Endodermal cell (in vitro differentiated cells): Measurements from ENCODE around the gene SYNGR1. TPM values are rescaled to one million over a fixed set of nuclear protein-coding genes. Genes with fewer than 3 reads are reported as not detected.

Source experiments
- DNase-seq: peaks from one replicate; pipeline ENCODE4 v3.0.0-alpha.2; 2017
- H3K27ac ChIP-seq: 2 replicates; pipeline ENCODE4 v1.5.1; 2013; ENCODE audit warnings: mild to moderate bottlenecking, low read depth, low read length, moderate library complexity
- H3K27me3 ChIP-seq: 2 replicates; pipeline ENCODE4 v1.6.1; 2013; ENCODE audit warnings: mild to moderate bottlenecking, low read length, moderate library complexity; ENCODE audit not compliant: insufficient read depth, control insufficient read depth, poor library complexity, severe bottlenecking
- H3K36me3 ChIP-seq: 2 replicates; pipeline ENCODE4 v1.7.0; 2013; ENCODE audit warnings: mild to moderate bottlenecking, low read length, moderate library complexity; ENCODE audit not compliant: control insufficient read depth, insufficient read depth
- H3K4me1 ChIP-seq: one replicate; pipeline ENCODE4 v1.7.0; 2013; ENCODE audit warnings: low read length; ENCODE audit not compliant: control insufficient read depth, insufficient read depth
- H3K4me3 ChIP-seq: 2 replicates; pipeline ENCODE4 v1.5.1; 2013; ENCODE audit warnings: mild to moderate bottlenecking, low read length, moderate library complexity
- H3K9ac ChIP-seq: 2 replicates; pipeline ENCODE4 v1.6.1; 2013; ENCODE audit warnings: mild to moderate bottlenecking, low read length, moderate library complexity; ENCODE audit not compliant: poor library complexity, severe bottlenecking; ENCODE audit errors: extremely low read depth
- H3K9me3 ChIP-seq: 2 replicates; pipeline ENCODE4 v1.6.1; 2013; ENCODE audit warnings: mild to moderate bottlenecking, low read length, moderate library complexity; ENCODE audit not compliant: control insufficient read depth
- H3K27ac Mint-ChIP-seq: 2 replicates; pipeline ENCODE4 v1.8.0; 2020; ENCODE audit warnings: mixed read lengths
- H3K27me3 Mint-ChIP-seq: 2 replicates; pipeline ENCODE4 v1.8.0; 2021; ENCODE audit warnings: mild to moderate bottlenecking, mixed read lengths; ENCODE audit not compliant: insufficient read depth
- H3K36me3 Mint-ChIP-seq: 2 replicates; pipeline ENCODE4 v1.8.0; 2020; ENCODE audit warnings: low read depth, mixed read lengths
- H3K4me1 Mint-ChIP-seq: 2 replicates; pipeline ENCODE4 v1.8.0; 2020; ENCODE audit warnings: mixed read lengths
- H3K4me3 Mint-ChIP-seq: 2 replicates; pipeline ENCODE4 v1.8.0; 2020; ENCODE audit warnings: mild to moderate bottlenecking, moderate library complexity, mixed read lengths
- H3K9me3 Mint-ChIP-seq: 2 replicates; pipeline ENCODE4 v1.8.0; 2020; ENCODE audit warnings: mild to moderate bottlenecking, mixed read lengths
- WGBS, 2 experiments: methylation state at CpG; one replicate each; pipeline versions ENCODE4 v1.1.5 to v1.1.7; 2013; ENCODE audit warnings: missing lambda C conversion rate in 2 of 2, mixed read lengths in 1 of 2; ENCODE audit not compliant: insufficient coverage in 1 of 2, insufficient read length in 1 of 2; 5-methylcytosine and 5-hydroxymethylcytosine counted together
- total RNA-seq, 2 donors: library from RNA; stranded (reverse); fragmentation: NEBNext Ultra II Directional in 1 of 2; extraction: Animal tissue kit (Norgen Biotek cat#: 25700) in 1 of 2; gene quantifications; 2 replicates in 1 of 2; 3 replicates in 1 of 2; pipeline ENCODE4 v1.2.1, GENCODE V29; 2021
- TF ChIP-seq, protein P1 (sequence below): fragments of 200-600 bp; sonication (generic); conservative IDR thresholded peaks from 2 replicates; pipeline ENCODE4 v1.5.0; 2021; ENCODE audit warnings: antibody characterized with exemption, mild to moderate bottlenecking

SYNGR1 gene
- total RNA-seq, 2 donors from 2014 or later = 19.0 to 36.3 TPM

DNA sequence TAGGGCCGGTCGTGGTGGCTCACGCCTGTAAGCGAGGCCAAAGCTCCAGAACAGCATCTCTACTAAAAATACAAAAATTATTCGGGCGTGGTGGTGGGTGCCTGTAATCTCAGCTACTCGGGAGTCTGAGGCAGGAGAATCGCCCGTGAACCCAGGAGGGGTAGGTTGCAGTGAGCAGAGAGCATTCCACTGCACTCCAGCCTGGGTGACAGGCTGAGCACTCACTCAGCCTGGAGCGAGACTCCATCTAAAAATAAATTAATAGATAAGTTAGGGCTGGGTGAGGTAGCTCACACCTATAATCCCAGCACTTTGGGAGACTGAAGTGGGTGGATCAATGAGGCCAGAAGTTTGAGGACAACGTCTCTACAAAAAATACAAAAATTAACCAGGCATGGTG lies 39.6 kb downstream of the SYNGR1 start:
- peaks cover 19% of the 10 kb centered on the region for H3K27me3 ChIP-seq

DNA sequence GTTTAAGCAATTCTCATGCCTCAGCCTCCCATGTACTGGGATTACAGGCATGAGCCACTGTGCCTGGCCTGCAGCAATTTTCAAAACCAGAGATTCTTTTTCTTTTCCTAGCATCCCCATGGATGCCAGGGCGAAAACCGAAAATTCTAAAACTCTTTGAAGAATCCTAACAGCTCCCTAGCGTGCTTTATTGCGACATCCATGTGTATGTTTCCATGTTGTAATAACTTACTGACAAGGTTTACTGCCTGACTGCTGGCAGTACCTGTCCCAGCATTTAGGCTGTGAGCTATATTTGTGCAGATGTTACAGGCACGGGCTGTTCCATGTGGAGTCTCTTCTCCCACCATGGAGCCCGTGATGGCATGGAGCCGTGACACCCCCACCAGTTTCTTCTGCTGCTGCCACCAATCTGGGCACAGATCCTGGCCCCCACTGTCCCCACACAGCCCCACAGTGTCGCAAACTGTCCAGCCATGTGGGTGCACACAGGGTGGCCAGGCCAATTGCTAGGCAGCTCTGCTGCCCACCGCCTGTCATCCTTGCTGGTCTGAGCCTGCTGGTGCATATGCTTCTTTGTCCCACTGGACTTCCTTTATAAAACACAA lies 42.7 kb downstream of the SYNGR1 start:
- no peak for DNase-seq
- Mint-ChIP-seq H3K9me3 (no peaks in the 10 kb centered on the region), H3K4me3 (no peak overlapping the region), H3K4me1 (peaks cover 9% of the 10 kb centered on the region), H3K36me3 (no peaks in the 10 kb centered on the region), H3K27me3 (peaks cover 25% of the 10 kb centered on the region), H3K27ac (no peak overlapping the region)
- no peak overlapping the region for H3K27ac ChIP-seq
- no peak overlapping the region for H3K4me3 ChIP-seq
- WGBS, 2 experiments = 87 to 89% methylated on average over 7 to 9 of the region's 9 CpGs
- H3K4me1 ChIP-seq = peaks cover 6% of the 10 kb centered on the region
- H3K9me3 ChIP-seq = no peaks in the 10 kb centered on the region
- peaks cover 19% of the 10 kb centered on the region for H3K27me3 ChIP-seq
- no peak overlapping the region for H3K9ac ChIP-seq
- TF ChIP-seq, protein P1, sequence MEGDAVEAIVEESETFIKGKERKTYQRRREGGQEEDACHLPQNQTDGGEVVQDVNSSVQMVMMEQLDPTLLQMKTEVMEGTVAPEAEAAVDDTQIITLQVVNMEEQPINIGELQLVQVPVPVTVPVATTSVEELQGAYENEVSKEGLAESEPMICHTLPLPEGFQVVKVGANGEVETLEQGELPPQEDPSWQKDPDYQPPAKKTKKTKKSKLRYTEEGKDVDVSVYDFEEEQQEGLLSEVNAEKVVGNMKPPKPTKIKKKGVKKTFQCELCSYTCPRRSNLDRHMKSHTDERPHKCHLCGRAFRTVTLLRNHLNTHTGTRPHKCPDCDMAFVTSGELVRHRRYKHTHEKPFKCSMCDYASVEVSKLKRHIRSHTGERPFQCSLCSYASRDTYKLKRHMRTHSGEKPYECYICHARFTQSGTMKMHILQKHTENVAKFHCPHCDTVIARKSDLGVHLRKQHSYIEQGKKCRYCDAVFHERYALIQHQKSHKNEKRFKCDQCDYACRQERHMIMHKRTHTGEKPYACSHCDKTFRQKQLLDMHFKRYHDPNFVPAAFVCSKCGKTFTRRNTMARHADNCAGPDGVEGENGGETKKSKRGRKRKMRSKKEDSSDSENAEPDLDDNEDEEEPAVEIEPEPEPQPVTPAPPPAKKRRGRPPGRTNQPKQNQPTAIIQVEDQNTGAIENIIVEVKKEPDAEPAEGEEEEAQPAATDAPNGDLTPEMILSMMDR = no peak
- no peaks in the 10 kb centered on the region for H3K36me3 ChIP-seq

More for the DNA sequence above, 39.6 kb downstream of the SYNGR1 start:
- Histone ChIP-seq H3K9me3 (no peaks in the 10 kb centered on the region), H3K4me3 (no peak overlapping the region), H3K36me3 (no peaks in the 10 kb centered on the region), H3K4me1 (no peaks in the 10 kb centered on the region), H3K27ac (no peak overlapping the region), H3K9ac (no peak overlapping the region)
- H3K4me3 Mint-ChIP-seq = no peak overlapping the region
- TF ChIP-seq, protein P1 = no peak
- H3K27me3 Mint-ChIP-seq = peaks cover 21% of the 10 kb centered on the region
- WGBS, 2 experiments = 87 to 89% methylated on average over 5 to 11 of the region's 11 CpGs
- no peak for DNase-seq
- no peaks in the 10 kb centered on the region for H3K9me3 Mint-ChIP-seq
- no peaks in the 10 kb centered on the region for H3K4me1 Mint-ChIP-seq
- H3K27ac Mint-ChIP-seq = no peak overlapping the region
- H3K36me3 Mint-ChIP-seq = no peaks in the 10 kb centered on the region

DNA sequence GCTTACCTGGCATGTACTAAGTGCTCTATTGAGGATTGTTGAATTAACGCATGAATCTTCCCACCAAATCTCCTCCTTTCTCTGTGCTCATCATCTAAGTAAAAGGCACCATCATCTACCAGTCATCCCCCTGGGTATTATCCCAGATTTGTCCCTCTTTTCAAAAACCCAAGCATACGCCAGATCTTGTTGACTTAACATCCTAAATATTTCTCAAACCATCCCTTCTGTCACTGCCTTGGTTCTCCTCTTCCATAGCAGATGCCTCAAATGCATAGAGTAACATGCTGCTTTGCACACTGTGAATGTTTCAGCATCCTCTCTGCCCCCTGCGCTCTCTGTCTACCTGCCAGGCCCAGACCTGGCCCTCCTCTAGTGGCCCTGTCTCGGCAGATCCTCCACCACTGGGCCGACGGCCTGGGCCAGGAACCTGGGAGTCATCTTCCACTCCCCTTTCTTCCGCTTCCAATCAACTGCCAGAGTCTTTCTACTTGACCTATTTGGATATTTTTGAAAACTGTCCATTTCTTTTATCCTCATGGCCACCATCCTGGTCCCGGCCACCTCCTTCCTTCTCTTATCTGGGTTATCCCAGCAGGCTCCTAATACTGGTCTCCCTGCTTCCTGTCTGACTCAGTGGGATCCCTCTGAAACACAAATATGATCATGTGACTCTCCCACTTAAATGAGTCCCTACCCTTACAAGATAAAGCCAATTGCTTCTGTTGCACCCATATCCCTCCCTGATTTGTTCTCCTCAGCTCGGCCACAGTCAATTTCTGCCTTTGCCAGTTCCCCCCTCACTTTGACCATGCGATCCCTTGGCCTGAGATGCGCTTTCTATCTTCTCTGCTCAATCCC lies 46.4 kb downstream of the SYNGR1 start:
- no peak overlapping the region for H3K9ac ChIP-seq
- no peak overlapping the region for H3K4me3 ChIP-seq
- H3K27ac ChIP-seq = no peak overlapping the region
- H3K27me3 ChIP-seq = no peaks in the 10 kb centered on the region
- H3K27me3 Mint-ChIP-seq = peaks cover 9% of the 10 kb centered on the region
- no peak for DNase-seq
- H3K9me3 Mint-ChIP-seq = no peaks in the 10 kb centered on the region
- H3K4me3 Mint-ChIP-seq = no peak overlapping the region
- TF ChIP-seq, protein P1 = no peak
- no peak overlapping the region for H3K27ac Mint-ChIP-seq
- peaks cover 10% of the 10 kb centered on the region for H3K4me1 Mint-ChIP-seq
- peaks cover 8% of the 10 kb centered on the region for H3K4me1 ChIP-seq
- H3K36me3 Mint-ChIP-seq = no peaks in the 10 kb centered on the region
- no peaks in the 10 kb centered on the region for H3K36me3 ChIP-seq
- 90 to 96% methylated on average over 7 to 11 of the region's 11 CpGs for WGBS, 2 experiments
- H3K9me3 ChIP-seq = no peaks in the 10 kb centered on the region
